Caco-2 (cell line): Measurements from ENCODE around the gene TMED3. TPM values are rescaled to one million over a fixed set of nuclear protein-coding genes. Genes with fewer than 3 reads are reported as not detected.

Experiments used
- BruUV-seq: library from RNA; stranded (reverse); fragments of 400-500 nt; replicated peaks from 2 replicates; lab custom pipeline; 2021; lab: Mats Ljungman, UMichigan
- CTCF ChIA-PET: fragments of 300-600 bp; sonication (Branson Sonifier 250); formaldehyde crosslinking; loops from one replicate; lab custom pipeline; 2022; ENCODE audit warnings: antibody characterized with exemption; lab: Charles Lee
- POLR2A ChIA-PET: fragments of 300-600 bp; sonication (Branson Sonifier 250); formaldehyde crosslinking; loops from one replicate; lab custom pipeline; 2022; ENCODE audit warnings: antibody characterized with exemption; lab: Charles Lee
- DNase-seq, 2 experiments: peaks; one replicate each; pipeline versions ENCODE4 v3.0.0 to v3.0.0-alpha.2; 2020 to 2022
- H3K27me3 ChIP-seq: replicated peaks from 2 replicates; pipeline ENCODE4 v1.6.0; 2011; ENCODE audit warnings: low read length; ENCODE audit not compliant: control insufficient read depth, insufficient read depth
- H3K36me3 ChIP-seq: 2 replicates; pipeline ENCODE4 v1.5.1; 2011; ENCODE audit warnings: low read length; ENCODE audit not compliant: control insufficient read depth, insufficient read depth
- H3K4me1 ChIP-seq: fragments of 250-450 bp; sonication (Bioruptor Pico); 2 replicates; pipeline ENCODE4 v1.5.1; 2020; ENCODE audit warnings: mild to moderate bottlenecking
- H3K4me3 ChIP-seq: 2 replicates; pipeline ENCODE4 v1.5.1; 2011; ENCODE audit warnings: low read depth, mild to moderate bottlenecking, control low read depth, low read length
- H3K9me3 ChIP-seq: fragments of 250-450 bp; sonication (Bioruptor Pico); 2 replicates; pipeline ENCODE4 v1.5.1; 2020; ENCODE audit warnings: mild to moderate bottlenecking, moderate library complexity
- H3K27ac Mint-ChIP-seq: one replicate; pipeline ENCODE4 v1.8.0; 2022; ENCODE audit warnings: mixed read lengths; ENCODE audit not compliant: unreplicated experiment
- H3K27me3 Mint-ChIP-seq: one replicate; pipeline ENCODE4 v1.8.0; 2022; ENCODE audit warnings: mixed read lengths; ENCODE audit not compliant: insufficient read depth, unreplicated experiment
- H3K36me3 Mint-ChIP-seq: one replicate; pipeline ENCODE4 v1.8.0; 2022; ENCODE audit warnings: mild to moderate bottlenecking, mixed read lengths; ENCODE audit not compliant: insufficient read depth, unreplicated experiment
- H3K4me1 Mint-ChIP-seq: one replicate; pipeline ENCODE4 v1.8.0; 2022; ENCODE audit warnings: low read depth, mixed read lengths; ENCODE audit not compliant: unreplicated experiment
- H3K4me3 Mint-ChIP-seq: one replicate; pipeline ENCODE4 v1.8.0; 2022; ENCODE audit warnings: mild to moderate bottlenecking, moderate library complexity, mixed read lengths; ENCODE audit not compliant: unreplicated experiment
- H3K9me3 Mint-ChIP-seq: one replicate; pipeline ENCODE4 v1.8.0; 2022; ENCODE audit warnings: mixed read lengths; ENCODE audit not compliant: unreplicated experiment
- intact Hi-C: fragments of 100-400 bp; cut with micrococcal nuclease; formaldehyde crosslinking; loops from one replicate; pipeline ENCODE4 v1.10.0; 2022; ENCODE audit not compliant: unreplicated experiment
- total RNA-seq: library from RNA; stranded (reverse); gene quantifications from 2 replicates; pipeline ENCODE4 v1.2.3, GENCODE V29; 2022
- TF ChIP-seq, protein P1 (sequence below), 2 experiments: fragments of 200-600 bp in 1 of 2; IDR thresholded peaks; 1 replicate in 1 of 2; 2 replicates in 1 of 2; pipeline versions ENCODE4 v1.5.1 to v1.8.0; 2011 to 2022; ENCODE audit warnings: antibody characterized with exemption in 1 of 2, control low read depth in 1 of 2, inconsistent platforms in 1 of 2, low read depth in 1 of 2, low read length in 1 of 2, mild to moderate bottlenecking in 1 of 2, moderate library complexity in 1 of 2; ENCODE audit not compliant: insufficient read depth in 1 of 2, severe bottlenecking in 1 of 2, unreplicated experiment in 1 of 2

TMED3 gene
- total RNA-seq, 1 experiment from 2014 or later, result 92.2 TPM

DNA sequence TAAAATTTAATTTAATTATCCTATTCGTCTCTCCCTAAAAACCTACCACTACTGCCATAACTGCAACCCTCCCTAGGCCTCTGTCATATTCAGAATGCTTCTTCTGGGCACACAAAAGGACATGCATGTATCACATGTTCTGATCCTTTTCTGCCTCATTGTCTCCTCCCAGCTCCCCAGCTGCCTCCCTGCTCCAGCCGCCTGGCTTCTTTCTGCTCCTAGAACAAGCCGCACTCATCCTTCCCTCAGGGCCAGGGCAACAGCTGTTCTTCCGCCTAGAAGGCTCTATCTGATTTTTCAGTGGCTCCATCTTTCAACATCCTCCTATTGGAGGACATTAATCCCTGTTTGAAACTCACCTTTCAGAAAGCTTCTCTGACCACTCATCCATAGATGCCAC, 38.6 kb downstream of the TMED3 start:
- CTCF ChIA-PET, result no interaction called here
- H3K36me3 Mint-ChIP-seq, result no peaks in the 10 kb centered on the region
- no peaks in the 10 kb centered on the region for H3K27me3 Mint-ChIP-seq
- H3K4me3 ChIP-seq, result no peak overlapping the region
- DNase-seq, result no peak
- no peaks in the 10 kb centered on the region for H3K4me1 ChIP-seq
- no peaks in the 10 kb centered on the region for H3K9me3 ChIP-seq
- H3K27me3 ChIP-seq, result no peaks in the 10 kb centered on the region
- TF ChIP-seq, protein P1, sequence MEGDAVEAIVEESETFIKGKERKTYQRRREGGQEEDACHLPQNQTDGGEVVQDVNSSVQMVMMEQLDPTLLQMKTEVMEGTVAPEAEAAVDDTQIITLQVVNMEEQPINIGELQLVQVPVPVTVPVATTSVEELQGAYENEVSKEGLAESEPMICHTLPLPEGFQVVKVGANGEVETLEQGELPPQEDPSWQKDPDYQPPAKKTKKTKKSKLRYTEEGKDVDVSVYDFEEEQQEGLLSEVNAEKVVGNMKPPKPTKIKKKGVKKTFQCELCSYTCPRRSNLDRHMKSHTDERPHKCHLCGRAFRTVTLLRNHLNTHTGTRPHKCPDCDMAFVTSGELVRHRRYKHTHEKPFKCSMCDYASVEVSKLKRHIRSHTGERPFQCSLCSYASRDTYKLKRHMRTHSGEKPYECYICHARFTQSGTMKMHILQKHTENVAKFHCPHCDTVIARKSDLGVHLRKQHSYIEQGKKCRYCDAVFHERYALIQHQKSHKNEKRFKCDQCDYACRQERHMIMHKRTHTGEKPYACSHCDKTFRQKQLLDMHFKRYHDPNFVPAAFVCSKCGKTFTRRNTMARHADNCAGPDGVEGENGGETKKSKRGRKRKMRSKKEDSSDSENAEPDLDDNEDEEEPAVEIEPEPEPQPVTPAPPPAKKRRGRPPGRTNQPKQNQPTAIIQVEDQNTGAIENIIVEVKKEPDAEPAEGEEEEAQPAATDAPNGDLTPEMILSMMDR (IDR thresholded peaks at IDR 0.05; ENCODE audit: insufficient read depth in 1 of 2, low read depth in 1 of 2, low read length in 1 of 2, severe bottlenecking in 1 of 2, unreplicated experiment in 1 of 2), result no peak
- no peaks in the 10 kb centered on the region for H3K36me3 ChIP-seq
- intact Hi-C loops, result no loop called here
- no peak overlapping the region for H3K4me3 Mint-ChIP-seq
- H3K4me1 Mint-ChIP-seq, result no peaks in the 10 kb centered on the region
- H3K27ac Mint-ChIP-seq, result no peak overlapping the region
- H3K9me3 Mint-ChIP-seq, result no peaks in the 10 kb centered on the region
- no TSS peak for BruUV-seq
- POLR2A ChIA-PET, result no interaction called here

DNA sequence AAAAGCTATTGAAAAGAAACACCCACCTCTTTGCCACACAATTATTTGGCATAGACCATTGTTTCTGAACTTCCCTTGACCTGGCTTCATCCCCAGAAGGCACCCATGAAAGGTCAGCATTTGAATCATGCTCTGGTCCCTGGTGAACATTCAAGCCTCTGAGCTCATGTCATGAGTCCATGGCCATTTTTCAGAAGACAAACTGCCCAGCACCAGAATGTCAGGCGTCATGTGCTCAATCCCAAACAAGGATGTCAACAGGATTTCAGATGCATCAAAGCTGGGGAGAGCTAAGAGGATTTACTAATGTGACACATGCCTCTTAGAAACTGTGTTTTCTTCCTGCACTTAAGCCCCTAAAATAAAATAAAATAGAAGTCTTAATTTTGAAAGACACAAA, 41.3 kb downstream of the TMED3 start:
- Mint-ChIP-seq H3K4me3 (no peak overlapping the region), H3K36me3 (no peaks in the 10 kb centered on the region), H3K27ac (no peak overlapping the region), H3K9me3 (no peaks in the 10 kb centered on the region), H3K4me1 (no peaks in the 10 kb centered on the region), H3K27me3 (no peaks in the 10 kb centered on the region)
- ChIA-PET CTCF (no interaction called here), POLR2A (no interaction called here)
- TF ChIP-seq, protein P1 (IDR thresholded peaks at IDR 0.05; ENCODE audit: insufficient read depth in 1 of 2, low read depth in 1 of 2, low read length in 1 of 2, severe bottlenecking in 1 of 2, unreplicated experiment in 1 of 2), result no peak
- intact Hi-C loops, result no loop called here
- Histone ChIP-seq H3K9me3 (no peaks in the 10 kb centered on the region), H3K4me1 (no peaks in the 10 kb centered on the region), H3K4me3 (no peak overlapping the region), H3K27me3 (no peaks in the 10 kb centered on the region), H3K36me3 (no peaks in the 10 kb centered on the region)
- no peak for DNase-seq
- no TSS peak for BruUV-seq

DNA sequence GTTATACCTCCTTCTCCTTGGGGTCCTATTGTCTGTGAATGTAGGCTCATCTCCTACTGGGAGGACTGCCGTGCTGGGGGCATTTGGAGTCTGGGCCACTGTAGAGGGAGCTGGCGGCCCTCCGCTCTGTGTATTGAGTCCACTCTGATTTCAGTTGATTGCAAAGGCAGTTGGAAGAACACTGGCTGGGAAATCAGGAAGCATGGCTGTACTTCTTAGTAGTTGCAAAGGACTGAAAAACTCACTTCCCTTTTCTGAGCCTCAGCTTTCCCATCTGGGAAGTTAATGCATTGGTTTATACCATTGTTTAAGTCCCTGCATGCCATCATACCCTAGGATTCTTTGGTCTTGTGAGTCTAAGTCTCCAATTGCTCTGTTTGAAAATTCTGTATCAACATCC, 46.7 kb downstream of the TMED3 start:
- POLR2A ChIA-PET, result no interaction called here
- H3K4me1 Mint-ChIP-seq, result no peaks in the 10 kb centered on the region
- no peaks in the 10 kb centered on the region for H3K27me3 ChIP-seq
- H3K27ac Mint-ChIP-seq, result no peak overlapping the region
- intact Hi-C loops, result no loop called here
- H3K4me3 ChIP-seq, result no peak overlapping the region
- no peaks in the 10 kb centered on the region for H3K9me3 ChIP-seq
- CTCF ChIA-PET, result no interaction called here
- TF ChIP-seq, protein P1 (IDR thresholded peaks at IDR 0.05; ENCODE audit: insufficient read depth in 1 of 2, low read depth in 1 of 2, low read length in 1 of 2, severe bottlenecking in 1 of 2, unreplicated experiment in 1 of 2), result no peak
- H3K36me3 ChIP-seq, result no peaks in the 10 kb centered on the region
- DNase-seq, result no peak
- no peaks in the 10 kb centered on the region for H3K27me3 Mint-ChIP-seq
- H3K36me3 Mint-ChIP-seq, result no peaks in the 10 kb centered on the region
- peaks cover 4% of the 10 kb centered on the region for H3K9me3 Mint-ChIP-seq
- H3K4me3 Mint-ChIP-seq, result no peak overlapping the region
- H3K4me1 ChIP-seq, result no peaks in the 10 kb centered on the region
- no TSS peak for BruUV-seq
